CD14-positive monocyte (primary cell): ENCODE results near the gene CHRNA3. TPM values are rescaled to one million over a fixed set of nuclear protein-coding genes. Genes with fewer than 3 reads are reported as not detected.

Experiments used
- DNase-seq, 3 donors: peaks; one replicate each; pipeline ENCODE4 v3.0.0-alpha.2; 2011 to 2022
- H2AFZ ChIP-seq: 2 replicates; pipeline ENCODE4 v1.6.0; 2012; ENCODE audit warnings: mild to moderate bottlenecking, low read depth, low read length, inconsistent platforms; ENCODE audit not compliant: insufficient read depth, poor library complexity, severe bottlenecking
- H3K27ac ChIP-seq, 2 donors: 1 replicate in 1 of 2; 2 replicates in 1 of 2; pipeline ENCODE4 v1.5.1; 2012 to 2013; ENCODE audit warnings: low read length in 2 of 2, control low read depth in 1 of 2, inconsistent platforms in 1 of 2, low read depth in 1 of 2, mild to moderate bottlenecking in 1 of 2
- H3K27me3 ChIP-seq, 2 donors: one replicate each; pipeline versions ENCODE4 v1.6.0 to v1.6.1; 2011 to 2013; ENCODE audit warnings: low read length in 2 of 2; ENCODE audit not compliant: control insufficient read depth in 2 of 2, insufficient read depth in 2 of 2
- H3K36me3 ChIP-seq, 2 donors: replicated peaks in 1 of 2; 1 replicate in 1 of 2; 2 replicates in 1 of 2; pipeline versions ENCODE4 v1.5.1 to v1.6.1; 2012 to 2013; ENCODE audit warnings: low read length in 2 of 2, control low read depth in 1 of 2, inconsistent platforms in 1 of 2, mild to moderate bottlenecking in 1 of 2; ENCODE audit not compliant: insufficient read depth in 2 of 2, control insufficient read depth in 1 of 2
- H3K4me1 ChIP-seq, 2 donors: 1 replicate in 1 of 2; 2 replicates in 1 of 2; pipeline versions ENCODE4 v1.5.1 to v1.6.1; 2012 to 2013; ENCODE audit warnings: low read length in 2 of 2, control low read depth in 1 of 2, inconsistent platforms in 1 of 2, mild to moderate bottlenecking in 1 of 2, moderate library complexity in 1 of 2; ENCODE audit not compliant: insufficient read depth in 2 of 2, control insufficient read depth in 1 of 2
- H3K4me2 ChIP-seq: replicated peaks from 2 replicates; pipeline ENCODE3; 2012; ENCODE audit warnings: low read length, moderate library complexity, mild to moderate bottlenecking; ENCODE audit not compliant: poor library complexity, severe bottlenecking; ENCODE audit errors: extremely low read depth
- H3K4me3 ChIP-seq, 3 experiments: fragments of 200-600 bp in 1 of 3; sonication (generic) in 1 of 3; replicated peaks in 1 of 3; 1 replicate in 2 of 3; 2 replicates in 1 of 3; pipeline ENCODE4 v1.5.1; 2011 to 2013; ENCODE audit warnings: low read length in 3 of 3, mild to moderate bottlenecking in 3 of 3, control low read depth in 2 of 3, low read depth in 2 of 3, inconsistent platforms in 1 of 3, moderate library complexity in 1 of 3
- H3K79me2 ChIP-seq: 2 replicates; pipeline ENCODE4 v1.6.0; 2012; ENCODE audit warnings: mild to moderate bottlenecking, control low read depth, inconsistent platforms, low read length, moderate library complexity; ENCODE audit not compliant: insufficient read depth
- H3K9ac ChIP-seq: 2 replicates; pipeline ENCODE4 v1.6.0; 2017; ENCODE audit warnings: low read length, mild to moderate bottlenecking; ENCODE audit not compliant: insufficient read depth, poor library complexity, severe bottlenecking
- H3K9me3 ChIP-seq, 2 donors: replicated peaks in 1 of 2; 1 replicate in 1 of 2; 2 replicates in 1 of 2; pipeline versions ENCODE4 v1.5.1 to v1.6.1; 2012 to 2013; ENCODE audit warnings: low read length in 2 of 2, control low read depth in 1 of 2; ENCODE audit not compliant: control insufficient read depth in 1 of 2, insufficient read depth in 1 of 2
- H4K20me1 ChIP-seq: 2 replicates; pipeline ENCODE4 v1.6.0; 2012; ENCODE audit warnings: mild to moderate bottlenecking, low read length, control low read depth, moderate library complexity; ENCODE audit not compliant: insufficient read depth
- H3K27ac Mint-ChIP-seq, 7 donors: one replicate each; pipeline ENCODE4 v1.8.0; 2020; ENCODE audit warnings: mild to moderate bottlenecking in 7 of 7, mixed read lengths in 7 of 7, moderate library complexity in 6 of 7, inconsistent platforms in 2 of 7
- H3K27me3 Mint-ChIP-seq, 3 donors: one replicate each; pipeline ENCODE4 v1.8.0; 2021 to 2022; ENCODE audit warnings: low read depth in 3 of 3, mild to moderate bottlenecking in 3 of 3, mixed read lengths in 3 of 3, moderate library complexity in 3 of 3, inconsistent platforms in 1 of 3
- H3K36me3 Mint-ChIP-seq, 2 donors: one replicate each; pipeline ENCODE4 v1.8.0; 2020; ENCODE audit warnings: mixed read lengths in 2 of 2, inconsistent platforms in 1 of 2, mild to moderate bottlenecking in 1 of 2
- H3K4me1 Mint-ChIP-seq: one replicate; pipeline ENCODE4 v1.8.0; 2020; ENCODE audit warnings: mild to moderate bottlenecking, mixed read lengths
- H3K4me3 Mint-ChIP-seq, 2 donors: one replicate each; pipeline ENCODE4 v1.8.0; 2020; ENCODE audit warnings: mild to moderate bottlenecking in 2 of 2, mixed read lengths in 2 of 2, moderate library complexity in 1 of 2
- H3K9me3 Mint-ChIP-seq, 7 donors: one replicate each; pipeline ENCODE4 v1.8.0; 2020 to 2022; ENCODE audit warnings: mixed read lengths in 7 of 7, mild to moderate bottlenecking in 6 of 7, moderate library complexity in 6 of 7, inconsistent platforms in 2 of 7
- WGBS: methylation state at CpG from one replicate; pipeline ENCODE4 v1.1.5; 2013; ENCODE audit warnings: missing lambda C conversion rate; ENCODE audit not compliant: insufficient coverage; 5-methylcytosine and 5-hydroxymethylcytosine counted together
- intact Hi-C, 2 donors: fragments of 100-400 bp; cut with micrococcal nuclease; formaldehyde crosslinking; loops; one replicate each; pipeline versions ENCODE4 v1.15.0 to v1.15.1; 2023
- polyA plus RNA-seq, 3 donors: library from polyadenylated mRNA; depleted of rRNA in 1 of 3; unstranded in 2 of 3; stranded (reverse) in 1 of 3; fragments of 300-500 nt in 2 of 3; fragments of >200 nt in 1 of 3; fragmentation: Illumina TruSeq in 2 of 3; gene quantifications; 1 replicate in 2 of 3; 2 replicates in 1 of 3; pipeline ENCODE4 v1.2.3, GENCODE V29; 2012 to 2021
- TF ChIP-seq, protein P1 (sequence below): fragments of 200-600 bp; IDR thresholded peaks from one replicate; pipeline ENCODE4 v1.8.0; 2022; ENCODE audit warnings: antibody characterized with exemption, mild to moderate bottlenecking

The CHRNA3 gene
- polyA plus RNA-seq, 3 donors: not detected

DNA sequence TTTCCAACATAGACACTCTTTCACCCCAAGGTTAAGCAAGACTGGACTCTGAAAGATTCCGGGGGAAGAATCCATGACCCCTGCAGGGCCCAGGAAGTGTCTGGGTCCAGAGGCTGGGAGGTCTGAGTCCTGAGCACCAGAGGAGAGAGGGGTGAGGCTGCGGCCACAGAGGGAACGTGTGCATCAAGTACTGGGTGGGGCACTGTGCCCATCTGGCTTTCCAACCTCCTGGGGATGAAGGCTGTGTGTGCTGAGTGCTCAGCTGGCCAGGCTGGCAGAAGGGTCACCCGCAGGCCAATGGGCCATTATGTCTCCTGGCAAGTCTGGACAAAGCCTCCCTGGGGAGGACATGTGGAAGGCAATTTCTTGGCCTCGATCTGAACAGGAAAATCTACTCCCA is 3.3 kb downstream of the CHRNA3 start:
- Histone ChIP-seq H3K9ac (no peak overlapping the region), H3K27me3 (peaks cover 27 to 38% of the 10 kb centered on the region in 2 donors), H3K9me3 (peaks cover 0 to 6% of the 10 kb centered on the region in 2 donors), H3K4me2 (no peak overlapping the region), H2AFZ (no peak overlapping the region), H3K36me3 (no peaks in the 10 kb centered on the region), H3K4me3 (no peak overlapping the region), H3K4me1 (no peaks in the 10 kb centered on the region), H4K20me1 (no peaks in the 10 kb centered on the region), H3K27ac (no peak overlapping the region), H3K79me2 (no peaks in the 10 kb centered on the region)
- Mint-ChIP-seq H3K4me3 (no peak overlapping the region), H3K9me3 (peaks cover 0 to 5% (median 2%) of the 10 kb centered on the region in 7 donors), H3K4me1 (peaks cover 12% of the 10 kb centered on the region), H3K27ac (no peak overlapping the region), H3K27me3 (peaks cover 37 to 40% (median 40%) of the 10 kb centered on the region in 3 donors), H3K36me3 (peaks cover 0 to 6% of the 10 kb centered on the region in 2 donors)
- 100% methylated on average over 3 of the region's 5 CpGs for WGBS
- DNase-seq: no peak
- intact Hi-C loops: no loop called here
- TF ChIP-seq, protein P1, sequence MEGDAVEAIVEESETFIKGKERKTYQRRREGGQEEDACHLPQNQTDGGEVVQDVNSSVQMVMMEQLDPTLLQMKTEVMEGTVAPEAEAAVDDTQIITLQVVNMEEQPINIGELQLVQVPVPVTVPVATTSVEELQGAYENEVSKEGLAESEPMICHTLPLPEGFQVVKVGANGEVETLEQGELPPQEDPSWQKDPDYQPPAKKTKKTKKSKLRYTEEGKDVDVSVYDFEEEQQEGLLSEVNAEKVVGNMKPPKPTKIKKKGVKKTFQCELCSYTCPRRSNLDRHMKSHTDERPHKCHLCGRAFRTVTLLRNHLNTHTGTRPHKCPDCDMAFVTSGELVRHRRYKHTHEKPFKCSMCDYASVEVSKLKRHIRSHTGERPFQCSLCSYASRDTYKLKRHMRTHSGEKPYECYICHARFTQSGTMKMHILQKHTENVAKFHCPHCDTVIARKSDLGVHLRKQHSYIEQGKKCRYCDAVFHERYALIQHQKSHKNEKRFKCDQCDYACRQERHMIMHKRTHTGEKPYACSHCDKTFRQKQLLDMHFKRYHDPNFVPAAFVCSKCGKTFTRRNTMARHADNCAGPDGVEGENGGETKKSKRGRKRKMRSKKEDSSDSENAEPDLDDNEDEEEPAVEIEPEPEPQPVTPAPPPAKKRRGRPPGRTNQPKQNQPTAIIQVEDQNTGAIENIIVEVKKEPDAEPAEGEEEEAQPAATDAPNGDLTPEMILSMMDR: no peak

- Histone ChIP-seq H3K9me3 (peaks cover 0 to 5% of the 10 kb centered on the region in 2 donors), H3K4me3 (no peak overlapping the region), H3K36me3 (no peaks in the 10 kb centered on the region), H4K20me1 (no peaks in the 10 kb centered on the region), H3K79me2 (no peaks in the 10 kb centered on the region), H2AFZ (no peak overlapping the region), H3K4me1 (no peaks in the 10 kb centered on the region), H3K27ac (no peak overlapping the region), H3K9ac (no peak overlapping the region), H3K27me3 (peaks cover 23 to 33% of the 10 kb centered on the region in 2 donors), H3K4me2 (no peak overlapping the region)
- intact Hi-C loops: no loop called here
- no peak for DNase-seq
- Mint-ChIP-seq H3K27me3 (peaks cover 33 to 36% (median 36%) of the 10 kb centered on the region in 3 donors), H3K36me3 (peaks cover 0 to 6% of the 10 kb centered on the region in 2 donors), H3K4me3 (no peak overlapping the region), H3K9me3 (peaks cover 0 to 5% (median 2%) of the 10 kb centered on the region in 7 donors), H3K27ac (no peak overlapping the region), H3K4me1 (peaks cover 12% of the 10 kb centered on the region)
- no CpG with 5 or more reads among the region's 7 CpGs for WGBS
- TF ChIP-seq, protein P1: no peak
These were observed 3.7 kb downstream of the CHRNA3 start for GRCh38 chr15:78617076-78617475.
